Right cardiac atrium (tissue), 5 donors: ENCODE data around the gene DENND1A. TPM values are rescaled to one million over a fixed set of nuclear protein-coding genes. Genes with fewer than 3 reads are reported as not detected.
"Not testable (repeated sequence)": the region's sequence is repeated elsewhere in the genome, so short reads cannot be mapped to it uniquely, and the experiment has no call there.

Experiments
- ATAC-seq, 2 donors: fragments of 200-7000 bp; cut with Tn5 transposase; one replicate each; pipeline versions ENCODE4 v1.8.0 to v1.9.1; 2020; ENCODE audit warnings: moderate library complexity in 2 of 2, mild to moderate bottlenecking in 1 of 2
- DNase-seq, 3 donors: peaks; one replicate each; pipeline ENCODE4 v3.0.0-alpha.2; 2020
- H3K27ac ChIP-seq: one replicate; pipeline ENCODE4 v1.5.1; 2013; ENCODE audit warnings: mild to moderate bottlenecking, low read length, control low read depth, moderate library complexity
- H3K27me3 ChIP-seq: one replicate; pipeline ENCODE4 v1.6.1; 2013; ENCODE audit not compliant: control insufficient read depth, insufficient read depth
- H3K4me1 ChIP-seq: one replicate; pipeline ENCODE4 v1.6.1; 2013; ENCODE audit warnings: low read length; ENCODE audit not compliant: control insufficient read depth, insufficient read depth
- H3K4me3 ChIP-seq: one replicate; pipeline ENCODE4 v1.5.1; 2013; ENCODE audit warnings: low read length, control low read depth
- H3K9me3 ChIP-seq: one replicate; pipeline ENCODE4 v1.6.1; 2013; ENCODE audit warnings: low read length; ENCODE audit not compliant: control insufficient read depth
- WGBS: extraction: QIAGEN DNeasy Blood & Tissue Kit; methylation state at CpG from one replicate; pipeline ENCODE4 v1.1.7; 2013; 5-methylcytosine and 5-hydroxymethylcytosine counted together
- intact Hi-C, 4 donors: fragments of 100-400 bp; cut with DNase I; formaldehyde crosslinking; loops; one replicate each; pipeline versions ENCODE4 v1.11.0 to v1.14.0; 2022 to 2023
- polyA plus RNA-seq: library from polyadenylated mRNA; stranded (reverse); fragments of 200-250 nt; gene quantifications from one replicate; pipeline ENCODE4 v1.2.3, GENCODE V29; 2013
- total RNA-seq, 4 donors: library from RNA; stranded (reverse); fragmentation: NEBNext Ultra II Directional; extraction: Animal tissue kit (Norgen Biotek cat#: 25700); gene quantifications; one replicate each; pipeline ENCODE4 v1.2.1, GENCODE V29; 2021
- donor health status: healthy with polysubstance abuse.
- donor health status: DM: no; HTN: yes; CAD: no.
- donor health status: DM: no; HTN: no; CAD: no.
- donor health status: DM: no; HTN: yes; CAD: no; lungs with severe emphysema.
- donor health status: DM: yes; HTN: yes; CAD: no.

DENND1A gene
- total and polyA plus RNA-seq, 5 donors: 11.4 to 19.3 (median 17.4) TPM

DNA sequence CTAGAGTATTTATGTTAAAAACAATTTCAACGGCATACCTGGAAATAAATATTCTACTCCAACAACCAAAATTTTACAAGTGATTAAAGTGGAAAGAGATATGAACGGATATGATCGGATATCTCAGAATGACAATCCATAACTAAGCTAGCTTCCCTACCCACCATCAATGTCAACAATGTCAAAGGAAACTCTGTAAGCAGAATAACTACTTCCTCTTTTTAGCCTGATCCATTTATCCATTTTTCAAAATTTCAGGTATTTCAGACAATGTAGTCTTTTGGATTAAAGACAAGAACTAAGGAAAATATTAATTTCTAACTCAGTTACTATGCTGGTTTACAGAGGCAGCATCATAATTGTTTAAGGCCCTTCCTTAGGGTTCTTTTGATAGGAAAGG lies 188.7 kb downstream of the DENND1A start:
- no peak overlapping the region for H3K27ac ChIP-seq
- no peak for DNase-seq
- 70% methylated on average over 3 of the region's 3 CpGs for WGBS
- no peak overlapping the region for H3K4me3 ChIP-seq
- intact Hi-C loops: no loop called here
- ATAC-seq: no peak
- H3K27me3 ChIP-seq: no peaks in the 10 kb centered on the region
- no peaks in the 10 kb centered on the region for H3K9me3 ChIP-seq
- no peaks in the 10 kb centered on the region for H3K4me1 ChIP-seq

GRCh38 chr9:123739902-123740301 lies 190.0 kb downstream of the DENND1A start:
- intact Hi-C loops: no loop called here
- no peak overlapping the region for H3K27ac ChIP-seq
- no peak for DNase-seq
- H3K9me3 ChIP-seq: no peaks in the 10 kb centered on the region
- H3K4me1 ChIP-seq: no peaks in the 10 kb centered on the region
- no peaks in the 10 kb centered on the region for H3K27me3 ChIP-seq
- H3K4me3 ChIP-seq: no peak overlapping the region
- ATAC-seq: no peak
- 90% methylated on average over 2 of the region's 2 CpGs for WGBS

GRCh38 chr9:123739387-123739786 lies 190.5 kb downstream of the DENND1A start:
- WGBS: 95% methylated on average over 1 of the region's 1 CpG
- Histone ChIP-seq H3K27ac (no peak overlapping the region), H3K4me1 (no peaks in the 10 kb centered on the region), H3K9me3 (no peaks in the 10 kb centered on the region), H3K4me3 (no peak overlapping the region), H3K27me3 (no peaks in the 10 kb centered on the region)
- DNase-seq (no peak), ATAC-seq (no peak)
- intact Hi-C loops: no loop called here

DNA sequence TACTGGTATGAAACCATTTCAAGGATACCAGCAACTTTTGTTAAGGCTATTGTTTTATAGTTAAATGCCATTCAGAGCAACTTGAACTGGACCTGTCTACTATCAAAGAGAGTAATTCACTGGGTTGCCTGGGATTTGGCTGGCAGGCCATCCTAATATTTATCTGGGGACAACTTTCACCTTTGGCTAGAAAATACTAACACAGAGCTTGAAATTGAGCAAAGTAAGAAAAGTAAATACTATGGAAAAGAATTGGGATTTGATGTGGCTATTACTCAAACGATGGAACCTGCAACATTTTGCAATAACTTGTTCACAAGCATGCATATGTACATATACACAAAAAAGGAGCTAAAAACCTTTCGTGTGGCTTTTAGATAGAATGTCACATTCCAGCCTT lies 191.3 kb downstream of the DENND1A start:
- ATAC-seq: no peak
- H3K9me3 ChIP-seq: no peaks in the 10 kb centered on the region
- intact Hi-C loops: no loop called here
- WGBS: 93% methylated on average over 2 of the region's 2 CpGs
- H3K4me3 ChIP-seq: no peak overlapping the region
- H3K4me1 ChIP-seq: peaks cover under 1% of the 10 kb centered on the region
- H3K27ac ChIP-seq: no peak overlapping the region
- no peaks in the 10 kb centered on the region for H3K27me3 ChIP-seq
- DNase-seq: no peak

GRCh38 chr9:123735376-123735775 lies 194.6 kb downstream of the DENND1A start:
- WGBS: 96% methylated on average over 4 of the region's 4 CpGs
- no peak overlapping the region for H3K4me3 ChIP-seq
- DNase-seq (no peak), ATAC-seq (no peak)
- H3K27me3 ChIP-seq: no peaks in the 10 kb centered on the region
- peaks cover 1% of the 10 kb centered on the region for H3K4me1 ChIP-seq
- intact Hi-C loops: no loop called here
- H3K27ac ChIP-seq: no peak overlapping the region
- H3K9me3 ChIP-seq: no peaks in the 10 kb centered on the region

DNA sequence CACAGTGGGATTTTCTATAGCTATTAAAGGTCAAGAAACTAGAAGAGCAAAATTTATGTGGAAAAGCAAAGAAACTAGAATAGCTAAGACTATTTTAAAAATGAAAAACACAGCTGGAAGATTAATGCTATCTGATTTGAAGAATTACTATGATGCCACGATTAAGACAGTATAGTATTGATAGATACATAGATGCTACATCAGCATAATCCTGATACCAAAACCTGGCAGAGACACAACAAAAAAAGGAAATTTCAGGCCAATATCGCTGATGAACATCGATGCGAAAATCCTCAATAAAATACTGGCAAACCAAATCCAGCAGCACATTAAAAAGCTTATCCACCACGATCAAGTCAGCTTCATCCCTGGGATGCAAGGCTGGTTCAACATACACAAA lies 201.4 kb downstream of the DENND1A start:
- intact Hi-C loops, H3K4me3 ChIP-seq, H3K27me3 ChIP-seq, DNase-seq, ATAC-seq, H3K4me1 ChIP-seq, H3K9me3 ChIP-seq, H3K27ac ChIP-seq: not testable (repeated sequence)
- 97% methylated on average over 5 of the region's 5 CpGs for WGBS

- ATAC-seq (no peak), DNase-seq (no peak)
- Histone ChIP-seq H3K27me3 (no peaks in the 10 kb centered on the region), H3K4me3 (no peak overlapping the region), H3K4me1 (no peaks in the 10 kb centered on the region), H3K27ac (no peak overlapping the region), H3K9me3 (no peaks in the 10 kb centered on the region)
- WGBS: 100% methylated on average over 1 of the region's 1 CpG
- intact Hi-C loops: no loop called here
Observed at GRCh38 chr9:123727332-123727731, 202.6 kb downstream of the DENND1A start.

GRCh38 chr9:123725389-123725788 lies 204.5 kb downstream of the DENND1A start:
- ATAC-seq (peak; percentile 37 to 74), DNase-seq (peak; percentile 18 to 67 (median 63))
- Histone ChIP-seq H3K9me3 (no peaks in the 10 kb centered on the region), H3K27me3 (no peaks in the 10 kb centered on the region), H3K4me3 (no peak overlapping the region), H3K27ac (no peak overlapping the region), H3K4me1 (no peaks in the 10 kb centered on the region)
- WGBS: 66% methylated on average over 8 of the region's 8 CpGs
- intact Hi-C loops: no loop called here

DNA sequence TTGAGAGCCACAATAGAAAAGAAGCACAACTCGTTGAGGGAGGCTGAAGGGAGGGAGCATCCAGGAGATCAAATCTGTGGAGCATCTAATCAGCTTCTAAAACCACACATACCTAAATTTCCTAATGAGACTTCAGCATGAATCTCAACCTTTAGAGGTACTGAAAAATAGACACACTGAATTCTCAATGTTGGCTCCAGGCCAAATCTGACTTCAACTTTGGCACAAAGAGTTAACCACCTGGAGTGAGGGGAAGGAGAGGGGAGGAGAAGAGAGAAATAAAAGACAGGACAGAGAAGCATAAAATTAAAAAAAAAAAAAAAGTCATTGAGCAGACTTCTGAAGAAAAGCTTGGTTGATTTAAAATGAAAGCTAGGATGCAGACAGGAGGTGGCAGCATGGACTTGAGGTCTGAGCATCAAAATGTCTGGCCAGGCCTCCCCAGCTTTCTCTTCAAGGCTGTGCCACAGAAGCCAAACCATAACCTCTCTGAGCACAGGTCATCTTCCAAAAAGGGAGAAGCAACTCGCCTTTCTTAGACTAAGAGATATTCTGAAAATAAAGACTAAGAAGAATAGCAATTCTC lies 205.6 kb downstream of the DENND1A start:
- no peaks in the 10 kb centered on the region for H3K9me3 ChIP-seq
- ATAC-seq: peak in 1 of 2 donors; percentile 64
- peak; percentile 19 to 60 (median 47) for DNase-seq
- 86% methylated on average over 2 of the region's 2 CpGs for WGBS
- H3K27me3 ChIP-seq: no peaks in the 10 kb centered on the region
- H3K4me3 ChIP-seq: no peak overlapping the region
- H3K4me1 ChIP-seq: no peaks in the 10 kb centered on the region
- intact Hi-C loops: no loop called here
- no peak overlapping the region for H3K27ac ChIP-seq

GRCh38 chr9:123723135-123723875 lies 206.6 kb downstream of the DENND1A start:
- intact Hi-C loops: no loop called here
- Histone ChIP-seq H3K4me1 (no peaks in the 10 kb centered on the region), H3K27ac (no peak overlapping the region), H3K27me3 (no peaks in the 10 kb centered on the region), H3K9me3 (no peaks in the 10 kb centered on the region), H3K4me3 (no peak overlapping the region)
- ATAC-seq: no peak
- no peak for DNase-seq
- WGBS: 96% methylated on average over 4 of the region's 4 CpGs

DNA sequence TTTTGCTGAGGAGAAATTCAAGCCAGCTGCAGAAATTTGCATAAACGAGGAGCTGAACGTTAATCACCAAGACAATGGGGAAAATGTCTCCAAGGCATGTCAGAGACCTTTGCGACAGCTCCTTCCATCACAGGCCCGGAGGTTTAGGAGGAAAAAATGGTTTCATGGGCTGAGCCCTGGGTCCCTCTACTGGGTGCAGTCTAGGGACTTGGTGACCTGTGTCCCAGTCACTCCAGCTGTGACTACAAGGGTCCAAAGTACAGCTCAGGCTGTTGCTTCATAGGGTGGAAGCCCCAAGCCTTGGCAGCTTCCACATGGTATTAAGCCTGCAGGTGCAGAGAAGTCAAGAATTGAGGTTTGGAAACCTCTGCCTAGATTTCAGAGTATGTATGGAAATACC lies 207.5 kb downstream of the DENND1A start:
- no peaks in the 10 kb centered on the region for H3K27me3 ChIP-seq
- over 99% methylated on average over 4 of the region's 4 CpGs for WGBS
- no peak overlapping the region for H3K4me3 ChIP-seq
- H3K9me3 ChIP-seq: no peaks in the 10 kb centered on the region
- no peak for ATAC-seq
- no peak overlapping the region for H3K27ac ChIP-seq
- peaks cover 3% of the 10 kb centered on the region for H3K4me1 ChIP-seq
- intact Hi-C loops: no loop called here
- no peak for DNase-seq
